ENCODE results near the gene TFF2. TPM values are rescaled to one million over a fixed set of nuclear protein-coding genes. Genes with fewer than 3 reads are reported as not detected.

TFF2 gene
- total RNA-seq, 3 donors from 2014 or later (not counting 1 experiment from before 2014, with no cell fraction given) = not detected

GRCh38 chr21:42315296-42315891, 35.4 kb downstream of the TFF2 start, which contains the start of gene TFF3:
TSS of gene TFF3 (minus strand) at chr21:42315409. CDS start at chr21:42315374, 35 bp downstream.
- H3K4me1 Mint-ChIP-seq = peaks cover 9 to 10% of the 10 kb centered on the region in 2 donors
- TF ChIP-seq CTCF (IDR thresholded peaks at IDR 0.05) = no peak
- H3K4me3 ChIP-seq (ENCODE audit: low read length) = no peak within 1 kb of the TSS
- no peaks in the 10 kb centered on the region for H3K36me3 Mint-ChIP-seq
- H3K4me3 Mint-ChIP-seq = no peak within 1 kb of the TSS
- intact Hi-C loops (cut with micrococcal nuclease) = no loop called here
- no peaks in the 10 kb centered on the region for H3K36me3 ChIP-seq (ENCODE audit: control insufficient read depth, insufficient read depth, low read length)
- no peaks in the 10 kb centered on the region for H3K27me3 ChIP-seq (ENCODE audit: control insufficient read depth, insufficient read depth, low read length)
- peaks cover 16% of the 10 kb centered on the region for H3K4me1 ChIP-seq (ENCODE audit: control insufficient read depth, insufficient read depth, low read length)
- H3K27ac Mint-ChIP-seq = no peak within 1 kb of the TSS
- H3K27ac ChIP-seq (ENCODE audit: low read length) = no peak within 1 kb of the TSS
- ATAC-seq (no peak), DNase-seq (no peak)
- no peaks in the 10 kb centered on the region for H3K9me3 Mint-ChIP-seq
- peaks cover 0 to under 1% of the 10 kb centered on the region in 2 donors for H3K27me3 Mint-ChIP-seq (ENCODE audit: low read depth in 2 of 2)
- no peaks in the 10 kb centered on the region for H3K9me3 ChIP-seq (ENCODE audit: control insufficient read depth, insufficient read depth, low read length)
- 92% methylated on average over 15 of the region's 15 CpGs for WGBS (ENCODE audit: insufficient coverage)

GRCh38 chr21:42314616-42315295, 36.0 kb downstream of the TFF2 start:
- TF ChIP-seq CTCF (IDR thresholded peaks at IDR 0.05) = no peak
- no peak overlapping the region for H3K27ac ChIP-seq (ENCODE audit: low read length)
- H3K27ac Mint-ChIP-seq = no peak overlapping the region
- peaks cover 0 to 4% of the 10 kb centered on the region in 2 donors for H3K27me3 Mint-ChIP-seq (ENCODE audit: low read depth in 2 of 2)
- no peaks in the 10 kb centered on the region for H3K36me3 ChIP-seq (ENCODE audit: control insufficient read depth, insufficient read depth, low read length)
- H3K4me1 Mint-ChIP-seq = peaks cover 6 to 8% of the 10 kb centered on the region in 2 donors
- ATAC-seq (no peak), DNase-seq (no peak)
- no peaks in the 10 kb centered on the region for H3K9me3 ChIP-seq (ENCODE audit: control insufficient read depth, insufficient read depth, low read length)
- H3K36me3 Mint-ChIP-seq = no peaks in the 10 kb centered on the region
- no peak overlapping the region for H3K4me3 Mint-ChIP-seq
- H3K4me3 ChIP-seq (ENCODE audit: low read length) = no peak overlapping the region
- intact Hi-C loops (cut with micrococcal nuclease) = no loop called here
- H3K27me3 ChIP-seq (ENCODE audit: control insufficient read depth, insufficient read depth, low read length) = no peaks in the 10 kb centered on the region
- 94% methylated on average over 5 of the region's 6 CpGs for WGBS (ENCODE audit: insufficient coverage)
- no peaks in the 10 kb centered on the region for H3K9me3 Mint-ChIP-seq
- H3K4me1 ChIP-seq (ENCODE audit: control insufficient read depth, insufficient read depth, low read length) = peaks cover 12% of the 10 kb centered on the region

- Mint-ChIP-seq H3K4me3 (no peak overlapping the region), H3K27me3 (ENCODE audit: low read depth in 2 of 2) (peaks cover 0 to 6% of the 10 kb centered on the region in 2 donors), H3K9me3 (no peaks in the 10 kb centered on the region), H3K27ac (no peak overlapping the region), H3K36me3 (no peaks in the 10 kb centered on the region), H3K4me1 (no peaks in the 10 kb centered on the region)
- Histone ChIP-seq H3K27ac (ENCODE audit: low read length) (no peak overlapping the region), H3K36me3 (ENCODE audit: control insufficient read depth, insufficient read depth, low read length) (no peaks in the 10 kb centered on the region), H3K4me3 (ENCODE audit: low read length) (no peak overlapping the region), H3K4me1 (ENCODE audit: control insufficient read depth, insufficient read depth, low read length) (peaks cover 8% of the 10 kb centered on the region), H3K9me3 (ENCODE audit: control insufficient read depth, insufficient read depth, low read length) (no peaks in the 10 kb centered on the region), H3K27me3 (ENCODE audit: control insufficient read depth, insufficient read depth, low read length) (peaks cover 4% of the 10 kb centered on the region)
- ATAC-seq = no peak
- no peak for DNase-seq
- TF ChIP-seq CTCF (IDR thresholded peaks at IDR 0.05) = no peak
- intact Hi-C loops (cut with micrococcal nuclease) = no loop called here
- WGBS (ENCODE audit: insufficient coverage) = 76% methylated on average over 13 of the region's 13 CpGs
These were observed 37.3 kb downstream of the TFF2 start for GRCh38 chr21:42313501-42313969.

Data from natural killer cell (primary cell).